GM21528 (cell line): ENCODE data around the gene BCAM.
"Not testable (repeated sequence)": the region's sequence is repeated elsewhere in the genome, so short reads cannot be mapped to it uniquely, and the experiment has no call there.

Source experiments
- ATAC-seq: cut with Tn5 transposase; IDR thresholded peaks from one replicate; pipeline ENCODE4 v1.9.1; 2021; ENCODE audit warnings: mild to moderate bottlenecking, moderate library complexity; ENCODE audit not compliant: unreplicated experiment, low FRiP score

The BCAM gene

DNA sequence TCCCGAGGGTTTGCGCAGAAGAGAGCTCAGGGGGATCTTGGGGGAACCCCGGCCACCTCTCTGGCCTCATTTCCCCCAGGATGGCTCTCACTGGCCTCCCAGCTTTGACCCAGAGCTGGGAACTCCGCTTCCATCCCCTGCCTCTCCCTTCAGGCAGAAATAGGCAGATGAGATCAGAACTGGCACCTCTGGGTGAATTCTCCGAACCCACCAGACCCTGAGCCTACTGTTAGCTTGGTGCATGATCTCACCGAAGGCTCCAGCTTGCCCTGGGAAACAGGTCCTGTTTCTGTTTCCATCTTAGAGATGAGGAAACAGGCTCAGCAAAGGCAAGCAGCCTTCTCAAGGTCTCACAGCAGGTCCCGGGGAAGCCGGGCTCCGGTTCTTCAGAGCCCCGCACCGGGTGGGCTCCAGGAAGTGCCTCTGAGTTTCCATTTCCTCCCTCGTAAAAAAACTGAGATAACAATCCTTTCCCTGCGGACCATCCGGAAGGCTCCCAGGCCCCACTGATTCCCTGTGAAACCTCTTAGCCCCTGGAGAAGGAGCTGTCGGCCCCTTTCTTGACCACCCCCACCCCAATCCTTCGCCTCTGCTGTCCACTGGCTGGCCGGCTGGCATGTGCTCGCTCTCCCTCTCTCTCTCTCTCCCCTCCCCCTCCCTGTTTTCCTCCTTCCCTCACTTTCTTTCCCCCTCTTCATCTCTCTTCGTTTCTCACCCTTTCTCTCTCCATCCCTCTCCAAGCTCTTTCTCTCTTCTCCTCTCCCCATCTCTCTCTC lies 39.3 kb downstream of the BCAM start:
- ATAC-seq: no peak

DNA sequence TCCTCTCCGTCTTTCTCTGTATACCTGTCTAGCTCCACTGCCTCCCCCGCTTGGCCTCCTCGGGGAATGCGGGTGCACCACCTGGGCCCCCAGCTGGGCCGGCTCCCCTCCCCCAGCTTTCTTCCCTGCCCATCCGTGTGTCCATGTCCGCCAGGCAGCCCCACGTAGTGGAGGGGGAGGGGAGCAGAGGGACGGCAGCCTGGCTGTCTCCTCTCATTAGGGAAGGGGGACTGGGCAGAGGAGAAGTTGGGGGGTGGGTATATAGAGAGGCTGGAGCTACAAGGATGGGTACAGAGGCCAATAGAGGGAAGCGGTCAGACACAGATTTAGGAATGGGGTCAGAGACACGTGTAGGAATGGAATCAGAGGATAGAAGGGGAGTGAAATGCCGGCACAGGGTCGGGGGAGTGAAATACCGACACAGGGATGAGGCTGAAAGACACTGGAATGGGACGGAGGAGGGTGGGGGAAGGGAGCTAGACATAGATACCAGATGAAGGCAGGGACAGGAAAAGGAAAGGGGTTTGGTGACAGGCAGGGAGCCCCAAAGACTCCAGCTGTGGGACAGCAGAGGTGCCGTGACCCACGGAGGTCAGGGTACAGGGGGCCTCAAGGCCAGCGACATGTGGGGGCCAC lies 40.0 kb downstream of the BCAM start:
- ATAC-seq: no peak

DNA sequence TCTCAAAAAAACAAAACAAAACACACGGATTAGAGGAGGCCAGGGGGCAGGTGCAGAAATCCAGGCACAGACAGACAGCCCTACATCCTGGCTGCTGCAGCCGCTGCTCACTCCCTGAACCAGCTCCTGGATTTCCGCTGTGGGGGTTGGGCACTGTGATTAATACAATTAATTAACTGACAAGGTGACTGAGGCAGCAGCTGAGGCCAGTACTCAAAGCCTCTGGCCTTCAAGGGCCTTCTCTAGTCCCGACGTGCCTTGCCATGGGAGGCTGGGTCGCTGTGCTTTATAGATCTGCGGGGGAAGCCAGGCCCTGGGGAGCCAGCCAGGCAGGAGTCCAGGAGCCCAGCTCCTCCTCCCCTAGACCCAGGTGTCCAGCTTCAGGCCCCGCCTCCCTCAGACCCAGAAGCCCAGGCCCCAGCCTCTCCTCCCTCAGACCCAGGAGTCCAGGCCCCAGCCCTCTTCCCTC lies 41.8 kb downstream of the BCAM start:
- ATAC-seq: no peak

DNA sequence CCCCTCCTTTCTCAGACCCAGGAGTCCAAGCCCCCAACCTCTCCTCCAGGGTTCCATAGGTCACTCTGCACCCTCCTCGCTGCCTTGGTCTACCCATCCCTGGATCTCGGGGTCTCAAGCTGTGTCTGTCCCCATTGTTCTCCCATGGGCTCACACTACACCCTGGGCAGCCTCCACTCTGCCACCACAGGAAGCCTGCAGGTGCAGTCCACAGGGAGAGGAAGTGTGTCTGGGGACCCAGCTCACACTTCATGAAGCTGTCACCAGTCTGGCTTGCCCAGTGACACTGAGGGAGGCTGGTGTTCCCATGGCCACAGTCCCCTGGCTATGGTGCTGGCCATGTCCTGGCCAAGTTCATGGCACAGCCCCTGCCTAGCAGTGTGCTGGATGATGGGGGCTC lies 42.5 kb downstream of the BCAM start:
- no peak for ATAC-seq

DNA sequence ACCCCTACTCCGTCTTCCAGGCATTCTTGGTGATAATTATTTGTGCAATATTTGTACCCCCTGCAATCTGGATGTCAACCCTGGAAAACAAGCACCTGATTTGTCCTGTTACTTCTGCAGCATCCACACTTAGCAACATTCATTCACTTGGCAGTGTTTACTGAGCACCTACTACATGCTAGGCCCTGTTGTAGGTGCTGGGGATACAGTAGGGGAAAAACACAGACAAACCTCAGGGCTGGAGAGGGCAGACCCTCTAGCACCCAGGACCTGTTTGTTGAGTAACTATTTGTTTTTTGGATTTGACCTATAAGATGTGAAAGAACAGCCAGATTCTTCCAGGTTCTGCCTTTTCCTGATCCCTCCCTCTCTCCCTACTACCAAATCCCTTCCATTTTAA lies 46.7 kb downstream of the BCAM start:
- no peak for ATAC-seq

DNA sequence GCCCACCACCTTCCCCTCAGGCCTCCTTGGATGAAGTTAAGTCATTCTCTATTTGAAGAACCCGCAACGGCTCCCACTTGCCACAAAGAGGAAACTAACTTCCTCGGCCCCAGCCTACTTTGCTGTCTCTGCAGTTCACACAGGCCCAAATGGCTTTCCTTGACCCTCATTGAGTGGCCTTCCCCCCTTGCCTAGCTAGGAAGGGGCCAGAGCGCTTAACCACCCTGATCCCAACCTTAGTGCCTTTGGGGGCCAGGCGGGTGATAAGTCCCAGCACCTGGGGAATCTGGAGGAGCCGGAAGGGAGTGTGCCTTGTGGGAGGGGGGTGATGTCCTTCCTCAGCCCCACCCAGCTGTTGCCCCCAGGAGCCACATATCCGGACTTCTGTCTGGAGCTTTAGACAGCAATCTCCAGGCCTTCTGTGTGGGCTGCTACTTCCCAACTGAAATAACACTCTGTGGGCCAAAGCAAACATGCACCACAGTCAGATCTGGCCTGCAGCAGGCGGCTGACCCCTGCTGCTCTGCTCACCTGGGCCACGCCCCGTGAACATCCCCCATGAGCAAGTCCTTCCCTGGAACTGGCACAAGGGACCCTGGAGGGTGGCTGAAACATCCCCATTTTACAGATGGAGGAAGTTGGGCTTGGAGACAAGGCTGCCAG lies 47.6 kb downstream of the BCAM start:
- no peak for ATAC-seq

DNA sequence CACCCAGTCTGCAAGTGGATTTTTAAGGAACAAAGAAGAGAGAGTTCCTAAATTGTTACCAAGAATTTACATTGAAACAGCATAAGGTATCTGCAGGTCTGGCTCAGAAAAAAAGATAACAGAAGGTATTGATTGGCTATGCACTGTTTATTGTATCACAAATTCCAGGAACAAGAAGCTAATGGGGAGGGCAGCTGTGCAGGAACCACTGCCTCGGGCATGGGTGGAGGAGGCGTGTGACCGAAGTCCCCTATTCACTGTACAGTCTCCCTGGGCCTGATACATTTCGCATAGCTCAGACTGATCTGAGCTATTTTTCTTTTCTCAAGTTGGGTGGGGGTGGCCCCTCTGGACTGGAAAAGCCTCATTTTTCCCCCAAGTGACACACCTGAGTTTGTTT lies 48.9 kb downstream of the BCAM start:
- ATAC-seq: no peak

DNA sequence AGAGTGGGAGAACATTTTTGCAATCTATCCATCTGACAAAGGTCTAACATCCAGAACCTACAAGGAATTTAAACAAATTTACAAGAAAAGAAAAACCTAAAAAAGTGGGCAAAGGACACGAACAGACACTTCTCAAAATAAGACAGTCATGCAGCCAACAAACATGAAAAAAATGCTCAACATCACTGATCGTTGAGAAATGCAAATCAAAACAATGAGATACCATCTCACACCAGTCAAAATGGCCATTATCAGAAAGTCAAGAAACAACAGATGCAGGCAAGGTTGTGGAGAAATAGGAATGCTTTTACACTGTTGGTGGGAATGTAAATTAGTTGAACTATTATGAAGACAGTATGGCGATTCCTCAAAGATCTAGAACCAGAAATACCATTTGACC lies 52.7 kb downstream of the BCAM start:
- not testable (repeated sequence) for ATAC-seq

DNA sequence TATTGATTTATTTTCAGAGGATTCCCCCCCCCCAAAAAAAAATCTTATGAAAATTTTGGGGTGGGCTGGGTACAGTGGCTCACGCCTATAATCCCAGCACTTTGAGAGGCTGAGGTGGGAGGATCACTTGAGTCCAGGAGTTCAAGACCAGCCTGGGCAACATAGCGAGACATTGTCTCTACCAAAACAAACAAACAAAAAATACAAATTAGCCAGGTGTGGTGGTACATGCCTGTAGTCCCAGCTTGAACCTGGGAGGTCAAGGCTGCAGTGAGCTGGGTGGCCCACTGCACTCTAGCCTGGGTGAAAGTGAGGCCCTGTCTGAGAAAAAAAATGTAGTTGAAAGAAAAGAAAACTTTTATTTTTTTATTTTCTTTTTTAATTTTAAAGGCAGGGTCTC lies 55.1 kb downstream of the BCAM start:
- no peak for ATAC-seq

DNA sequence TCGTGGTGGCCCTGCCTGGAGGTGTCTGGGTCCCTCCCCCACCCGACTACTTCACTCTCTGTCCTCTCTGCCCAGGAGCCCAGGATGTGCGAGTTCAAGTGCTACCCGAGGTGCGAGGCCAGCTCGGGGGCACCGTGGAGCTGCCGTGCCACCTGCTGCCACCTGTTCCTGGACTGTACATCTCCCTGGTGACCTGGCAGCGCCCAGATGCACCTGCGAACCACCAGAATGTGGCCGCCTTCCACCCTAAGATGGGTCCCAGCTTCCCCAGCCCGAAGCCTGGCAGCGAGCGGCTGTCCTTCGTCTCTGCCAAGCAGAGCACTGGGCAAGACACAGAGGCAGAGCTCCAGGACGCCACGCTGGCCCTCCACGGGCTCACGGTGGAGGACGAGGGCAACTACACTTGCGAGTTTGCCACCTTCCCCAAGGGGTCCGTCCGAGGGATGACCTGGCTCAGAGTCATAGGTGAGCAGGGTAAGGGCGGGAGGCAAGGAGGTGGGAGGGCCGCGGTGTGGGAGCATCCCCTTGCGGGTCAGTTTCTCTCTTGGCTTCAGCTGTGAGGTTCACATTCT lies 56.4 kb downstream of the BCAM start:
- no peak for ATAC-seq

DNA sequence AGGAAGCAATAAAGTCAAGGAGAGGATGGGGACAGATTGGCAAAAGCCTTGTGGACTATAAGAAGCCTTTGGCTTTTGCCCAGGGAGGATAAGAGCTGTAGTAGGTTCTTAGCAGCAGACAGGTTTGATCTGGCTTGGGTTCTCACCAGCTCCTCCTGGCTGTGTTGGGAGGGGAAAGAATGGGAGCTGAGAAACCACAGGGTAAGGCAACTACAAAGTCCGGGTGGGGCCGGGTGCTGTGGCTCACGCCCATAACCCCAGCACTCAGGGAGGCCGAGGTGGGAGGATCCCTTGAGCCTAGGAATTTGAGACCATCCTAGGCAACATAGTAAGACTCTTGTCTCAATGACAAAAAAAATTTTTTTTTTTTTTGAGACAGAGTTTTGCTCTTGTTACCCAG lies 57.8 kb downstream of the BCAM start:
- ATAC-seq: no peak

DNA sequence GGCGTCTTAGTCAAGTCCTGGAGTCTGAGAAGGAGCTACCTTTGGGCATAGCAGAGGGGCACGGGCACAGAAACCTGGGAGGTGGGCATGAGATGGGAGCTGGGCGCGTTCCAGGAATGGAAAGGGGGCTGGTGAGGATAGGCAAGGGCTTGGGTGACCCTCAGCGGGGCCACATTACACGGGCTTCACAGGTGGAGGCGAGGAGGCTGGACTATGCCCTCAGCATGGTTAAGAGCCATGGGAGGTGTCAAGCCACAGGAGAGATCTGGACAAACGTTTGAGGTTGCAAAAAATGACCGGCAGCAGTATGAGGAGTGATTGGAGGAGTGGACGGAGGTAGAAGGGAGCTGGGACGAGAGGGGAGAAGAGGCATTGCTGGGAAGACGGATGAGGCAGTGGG lies 58.7 kb downstream of the BCAM start:
- no peak for ATAC-seq

DNA sequence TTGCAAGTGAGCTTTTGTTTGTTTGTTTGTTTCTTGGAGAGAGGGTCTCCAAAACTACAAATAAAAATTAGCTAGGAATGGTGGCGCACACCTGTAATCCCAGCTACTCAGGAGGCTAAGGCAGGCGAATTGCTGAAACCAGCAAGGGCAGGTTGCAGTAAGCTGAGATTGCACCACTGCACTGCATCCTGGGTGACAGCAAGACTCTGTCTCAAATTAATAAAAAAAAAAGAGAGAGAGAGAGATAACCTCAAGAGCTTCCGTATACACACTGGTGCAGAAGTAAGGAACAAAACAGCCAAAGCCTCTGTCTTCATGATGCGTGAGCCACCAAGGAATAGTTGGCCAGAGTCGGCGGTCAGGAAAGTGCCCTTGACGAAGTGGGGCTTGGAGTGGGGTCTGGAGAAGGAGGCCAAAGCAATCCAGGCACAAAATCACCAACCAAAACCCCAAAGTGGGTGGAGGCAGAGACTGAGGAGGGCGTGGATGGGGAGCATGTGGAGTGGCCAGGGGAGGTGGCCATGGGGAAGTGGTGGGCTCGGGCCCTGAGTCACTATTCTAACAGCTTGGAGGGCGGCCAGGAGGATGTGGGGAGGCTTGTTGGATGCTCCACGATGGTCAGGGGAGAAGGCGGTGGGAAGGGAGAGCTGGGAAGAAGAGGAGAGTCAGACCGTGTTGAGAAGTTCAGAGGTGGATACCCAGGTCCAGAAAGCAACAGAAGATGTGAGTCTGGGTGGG lies 61.0 kb downstream of the BCAM start:
- ATAC-seq: no peak
